ENCODE results near the gene NGB.

DNA sequence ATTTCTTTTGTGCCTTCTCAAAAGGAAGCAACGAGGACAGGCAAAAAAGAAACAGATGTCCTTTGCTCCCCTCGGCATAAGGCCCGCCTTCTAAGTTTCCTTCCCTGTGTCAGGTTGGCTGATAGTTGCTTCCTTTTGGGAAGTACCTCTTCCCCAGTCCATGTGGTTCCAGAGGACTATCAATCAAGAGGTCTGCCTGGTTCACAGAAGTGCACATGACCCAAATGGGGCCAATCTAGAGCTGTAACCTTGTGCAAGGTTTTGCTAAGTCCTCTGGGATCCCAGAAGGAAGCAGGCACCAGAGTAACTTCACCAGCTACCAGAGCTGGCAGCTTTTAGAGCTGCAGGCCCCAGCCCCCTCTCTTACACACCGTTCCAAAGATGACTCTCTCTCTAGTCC is 46.8 kb downstream of the NGB start:
- TF ChIP-seq, protein P1, sequence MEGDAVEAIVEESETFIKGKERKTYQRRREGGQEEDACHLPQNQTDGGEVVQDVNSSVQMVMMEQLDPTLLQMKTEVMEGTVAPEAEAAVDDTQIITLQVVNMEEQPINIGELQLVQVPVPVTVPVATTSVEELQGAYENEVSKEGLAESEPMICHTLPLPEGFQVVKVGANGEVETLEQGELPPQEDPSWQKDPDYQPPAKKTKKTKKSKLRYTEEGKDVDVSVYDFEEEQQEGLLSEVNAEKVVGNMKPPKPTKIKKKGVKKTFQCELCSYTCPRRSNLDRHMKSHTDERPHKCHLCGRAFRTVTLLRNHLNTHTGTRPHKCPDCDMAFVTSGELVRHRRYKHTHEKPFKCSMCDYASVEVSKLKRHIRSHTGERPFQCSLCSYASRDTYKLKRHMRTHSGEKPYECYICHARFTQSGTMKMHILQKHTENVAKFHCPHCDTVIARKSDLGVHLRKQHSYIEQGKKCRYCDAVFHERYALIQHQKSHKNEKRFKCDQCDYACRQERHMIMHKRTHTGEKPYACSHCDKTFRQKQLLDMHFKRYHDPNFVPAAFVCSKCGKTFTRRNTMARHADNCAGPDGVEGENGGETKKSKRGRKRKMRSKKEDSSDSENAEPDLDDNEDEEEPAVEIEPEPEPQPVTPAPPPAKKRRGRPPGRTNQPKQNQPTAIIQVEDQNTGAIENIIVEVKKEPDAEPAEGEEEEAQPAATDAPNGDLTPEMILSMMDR (IDR thresholded peaks at IDR 0.05): no peak
- no peak for TF ChIP-seq EZH2 (IDR thresholded peaks at IDR 0.05; ENCODE audit: borderline replicate concordance, insufficient read depth, low read depth, low read length, poor library complexity, severe bottlenecking)

Measured in B cell (primary cell).